Spleen (tissue), 7 donors: Measurements from ENCODE around the gene CACNA1A.

Source experiments
- CTCF ChIP-seq, 11 experiments: fragments of 200-600 bp in 7 of 11; fragments of 450-650 bp in 4 of 11; sonication (generic) in 4 of 11; IDR thresholded peaks in 8 of 11; conservative IDR thresholded peaks in 3 of 11; 1 replicate in 7 of 11; 2 replicates in 4 of 11; pipeline versions ENCODE4 v1.4.0 to v1.8.0; 2016 to 2021; ENCODE audit warnings: antibody characterized with exemption in 11 of 11, inconsistent platforms in 4 of 11, mild to moderate bottlenecking in 1 of 11
- POLR2A ChIP-seq, 3 donors: fragments of 450-650 bp; IDR thresholded peaks; one replicate each; pipeline ENCODE4 v1.5.1; 2017; ENCODE audit warnings: antibody characterized with exemption in 3 of 3, mild to moderate bottlenecking in 1 of 3
- POLR2AphosphoS5 ChIP-seq, 3 donors: sonication (generic); formaldehyde crosslinking; IDR thresholded peaks; one replicate each; pipeline ENCODE4 v1.5.1; 2017; ENCODE audit warnings: antibody characterized with exemption in 3 of 3
- donor health status: DM: no; HTN: no; CAD: no; lungs with moderate emphysema.
- donor health status: DM: no; HTN: no; CAD: no.
- donor health status: DM: no; HTN: no; CAD: no.

GRCh38 chr19:13269348-13269747, 236.9 kb downstream of the CACNA1A start:
- no peak for TF ChIP-seq POLR2AphosphoS5 (IDR thresholded peaks at IDR 0.05)
- no peak for TF ChIP-seq CTCF (IDR thresholded peaks at IDR 0.05 in 8 of 11, conservative IDR thresholded peaks at IDR 0.05 in 3 of 11)
- TF ChIP-seq POLR2A (IDR thresholded peaks at IDR 0.05): no peak
